Stimulated activated CD8-positive, alpha-beta memory T cell treated with anti-CD3 and anti-CD28 coated beads, Interleukin-12 subunit alpha, Interleukin-12 subunit beta, amount 100 ng/mL, for 24 hours (primary cell): Measurements from ENCODE around the gene PFN3.
"Not testable (repeated sequence)": the region's sequence is repeated elsewhere in the genome, so short reads cannot be mapped to it uniquely, and the experiment has no call there.

Source experiments
- DNase-seq: peaks from one replicate; pipeline ENCODE4 v3.0.0-alpha.2; 2020; ENCODE audit errors: extremely low read depth

The PFN3 gene

DNA sequence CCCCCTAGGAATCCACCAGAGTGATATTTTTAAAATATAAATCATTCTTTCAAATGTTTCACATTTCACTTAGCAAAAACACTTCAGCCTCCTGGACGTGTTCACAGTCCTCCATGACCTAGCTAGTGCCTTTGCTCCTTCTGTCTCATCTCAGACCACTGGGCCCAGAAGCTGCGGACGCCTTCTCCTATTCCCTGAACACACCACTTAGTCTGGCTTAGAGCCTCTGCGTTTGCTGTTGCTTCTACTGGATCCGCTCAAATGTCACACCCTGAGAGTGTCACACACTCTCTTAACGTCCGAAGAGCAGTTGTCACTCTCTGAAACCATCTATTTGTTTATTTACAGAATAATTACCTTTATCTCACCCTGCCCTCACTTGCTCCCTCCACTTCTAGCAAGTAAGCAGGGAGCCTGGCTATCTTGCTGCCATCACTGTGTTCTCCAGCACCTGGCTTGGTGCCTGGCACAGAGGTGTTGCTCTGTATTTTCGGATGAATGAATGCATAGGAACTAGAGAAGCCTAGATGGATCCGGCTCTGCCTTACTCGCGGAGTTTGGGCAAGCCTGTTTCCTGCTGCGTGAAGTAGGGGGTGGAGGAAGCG lies 24.8 kb upstream of the PFN3 start:
- DNase-seq = no peak

GRCh38 chr5:177423671-177424070 lies 23.2 kb upstream of the PFN3 start:
- no peak for DNase-seq

DNA sequence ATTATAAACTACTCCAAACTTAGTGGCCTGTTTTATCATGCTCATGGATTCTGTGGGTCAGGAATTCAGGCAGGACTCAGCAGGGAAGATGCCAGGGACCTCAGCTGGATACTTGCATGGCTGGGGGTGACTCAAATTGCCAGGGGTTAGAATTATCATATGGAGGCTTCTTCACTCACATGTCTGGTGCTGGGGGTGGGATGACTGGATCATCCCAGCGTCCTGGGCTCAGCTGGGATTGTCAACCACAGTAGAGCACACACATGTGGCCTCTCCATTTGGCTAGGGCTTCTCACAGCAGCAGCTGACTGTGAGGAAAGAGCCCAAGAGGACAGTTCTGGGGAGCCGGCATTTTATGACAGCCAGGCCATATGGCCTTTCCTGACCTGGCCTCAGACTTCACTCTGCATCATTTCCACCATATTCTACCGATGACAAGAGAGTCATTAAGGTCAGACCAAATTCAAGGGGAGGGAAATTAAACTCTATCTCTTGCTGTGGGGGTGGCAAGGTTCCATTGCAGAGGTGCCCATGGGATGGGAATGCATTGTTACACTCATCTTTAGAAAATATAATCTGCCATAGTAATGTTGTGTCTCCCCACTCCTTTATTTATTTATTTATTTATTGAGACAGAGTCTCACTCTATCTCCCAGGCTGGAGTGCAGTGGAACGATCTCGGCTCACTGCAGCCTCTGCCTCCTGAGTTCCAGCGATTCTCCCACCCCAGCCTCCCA lies 20.8 kb upstream of the PFN3 start:
- no peak for DNase-seq

DNA sequence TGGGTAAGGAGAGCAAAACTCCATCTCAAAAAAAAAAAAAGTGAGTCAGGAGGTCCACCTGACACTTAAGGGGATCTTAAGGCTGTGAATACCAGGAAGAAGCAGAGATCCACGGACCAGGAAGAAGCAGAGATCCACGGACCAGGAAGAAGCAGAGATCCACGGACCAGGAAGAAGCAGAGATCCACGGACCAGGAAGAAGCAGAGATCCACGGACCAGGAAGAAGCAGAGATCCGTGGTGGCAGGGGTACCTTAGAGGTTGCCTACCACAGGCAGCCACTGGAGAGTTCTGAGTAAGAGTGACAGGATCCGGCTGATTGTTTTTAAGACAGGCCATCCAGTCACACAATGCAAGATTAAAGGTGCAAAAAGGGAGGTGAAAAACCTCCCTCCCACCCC lies 20.0 kb upstream of the PFN3 start:
- DNase-seq = not testable (repeated sequence)

DNA sequence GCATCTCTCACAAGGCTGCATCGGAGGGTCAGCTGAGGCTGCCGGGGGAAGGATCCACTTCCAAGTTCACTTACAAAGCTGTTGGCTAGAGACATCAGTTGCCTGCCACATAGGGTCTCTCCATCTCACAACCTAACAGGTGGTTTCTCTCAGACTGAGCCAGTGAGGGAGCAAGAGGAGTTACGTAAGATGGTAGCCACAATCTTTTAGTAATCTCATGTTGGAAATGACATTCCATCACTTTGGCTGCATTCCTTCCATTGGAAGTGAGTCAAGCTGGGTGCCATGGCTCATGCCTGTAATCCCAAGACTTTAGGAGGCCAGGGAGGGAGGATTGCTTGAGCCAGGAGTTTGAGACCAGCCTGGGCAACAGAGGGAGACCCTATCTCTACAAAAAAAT lies 18.6 kb upstream of the PFN3 start:
- no peak for DNase-seq

- not testable (repeated sequence) for DNase-seq
Observed at GRCh38 chr5:177417081-177417480, 16.6 kb upstream of the PFN3 start.

DNA sequence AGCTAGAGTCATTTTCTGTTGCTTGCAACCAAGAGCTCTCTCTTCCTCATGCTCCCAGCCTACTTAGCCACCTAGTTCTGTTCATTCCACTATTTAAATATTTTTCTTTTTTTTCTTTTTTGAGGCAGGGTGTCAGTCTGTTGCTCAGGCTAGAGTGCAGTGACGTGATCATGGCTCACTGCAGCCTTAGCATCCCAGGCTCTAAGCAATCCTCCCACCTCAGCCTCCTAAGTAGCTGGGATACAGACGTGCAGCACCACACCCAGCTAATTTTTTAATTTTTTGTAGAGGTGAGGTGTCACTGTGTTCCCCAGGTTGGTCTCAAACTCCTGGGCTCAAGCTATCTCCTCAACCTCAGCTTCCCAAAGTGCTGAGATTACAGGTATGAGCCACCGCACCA lies 14.0 kb upstream of the PFN3 start:
- no peak for DNase-seq

DNA sequence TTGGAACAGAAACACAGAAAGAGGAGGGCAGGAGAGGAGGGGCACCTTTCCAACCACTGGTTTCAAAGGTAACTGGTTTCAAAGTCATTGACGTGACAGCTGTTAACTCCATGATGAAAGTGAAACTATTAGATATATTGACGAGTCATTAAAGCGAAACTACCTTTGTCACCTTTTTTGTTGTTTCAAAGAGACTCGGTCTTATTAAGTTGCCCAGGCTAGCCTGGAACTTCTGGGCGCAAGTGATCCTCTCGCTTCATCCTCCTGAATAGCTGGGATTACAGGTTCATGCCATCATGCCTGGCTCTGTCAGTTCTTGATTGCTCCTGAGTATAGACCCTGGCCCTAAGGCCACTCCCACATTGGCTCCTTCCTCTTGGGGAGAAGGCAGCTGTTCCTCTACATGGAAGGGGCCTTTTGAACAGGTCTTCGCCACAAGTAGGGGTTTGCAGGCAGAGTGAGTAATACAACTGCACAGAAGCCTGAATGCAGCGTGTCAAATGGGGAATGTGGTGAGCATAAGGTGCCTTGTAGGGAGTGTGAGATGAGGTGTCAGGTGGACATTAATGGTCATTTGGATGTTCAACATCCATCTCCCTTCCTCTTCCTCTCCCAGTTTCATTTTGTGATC lies 12.3 kb upstream of the PFN3 start:
- DNase-seq = no peak

- DNase-seq = no peak
Observed at GRCh38 chr5:177410575-177410974, 10.1 kb upstream of the PFN3 start.

GRCh38 chr5:177409043-177409801 lies 8.8 kb upstream of the PFN3 start, which contains the start of gene F12:
Gene F12 (minus strand): TSS chr5:177409564. CDS start chr5:177409527, 37 bp downstream.
- no peak for DNase-seq

DNA sequence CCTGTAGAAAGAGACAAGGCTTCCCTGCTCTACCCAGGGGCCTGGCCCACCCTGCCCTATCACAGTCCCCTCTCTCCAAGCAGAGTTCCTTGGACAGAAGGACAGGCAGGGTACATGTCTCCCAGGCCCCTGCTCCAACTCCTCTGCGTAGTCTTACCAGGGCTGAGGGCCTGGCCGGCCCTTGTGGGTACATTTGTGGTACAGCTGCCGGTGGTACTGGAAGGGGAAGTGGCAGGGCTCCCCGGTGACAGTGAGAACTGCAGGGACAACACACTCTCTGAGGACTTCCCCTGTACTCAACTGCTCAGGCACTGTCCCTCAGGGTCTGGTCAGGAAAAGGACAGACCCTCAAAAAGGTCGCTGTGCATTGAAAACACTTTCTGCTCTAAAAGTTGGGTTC lies 5.3 kb upstream of the PFN3 start:
- no peak for DNase-seq

- DNase-seq = no peak
Observed at GRCh38 chr5:177405312-177405711, 4.9 kb upstream of the PFN3 start.

DNA sequence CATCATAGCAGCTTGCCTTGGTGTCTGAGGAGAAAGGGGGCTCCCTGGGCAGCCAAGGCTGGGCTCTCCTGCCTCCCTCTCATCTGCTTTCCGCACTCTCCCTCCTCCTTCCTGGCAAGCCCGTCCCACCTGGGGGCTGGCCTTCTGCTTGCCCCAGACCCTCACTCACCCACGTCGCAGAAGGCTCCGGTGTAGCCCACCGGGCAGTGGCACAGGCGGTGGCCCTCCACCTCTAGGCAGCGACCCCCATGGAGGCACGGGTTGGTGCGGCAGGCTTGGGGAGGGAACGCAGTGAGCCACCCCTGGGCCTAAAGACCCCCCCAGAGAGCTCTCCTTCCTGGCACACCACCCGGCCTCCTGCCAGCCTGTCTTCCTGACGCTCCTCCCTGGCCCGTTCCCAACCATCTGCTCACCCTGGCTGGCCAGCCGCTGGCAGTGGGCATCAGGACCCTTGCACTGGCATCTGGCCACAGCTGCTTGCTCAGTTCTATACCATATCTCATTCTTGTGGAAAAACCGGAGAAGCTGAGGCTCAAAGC lies 4.2 kb upstream of the PFN3 start:
- DNase-seq = no peak

GRCh38 chr5:177403792-177404640 lies 3.6 kb upstream of the PFN3 start:
- peak; percentile 61 for DNase-seq

DNA sequence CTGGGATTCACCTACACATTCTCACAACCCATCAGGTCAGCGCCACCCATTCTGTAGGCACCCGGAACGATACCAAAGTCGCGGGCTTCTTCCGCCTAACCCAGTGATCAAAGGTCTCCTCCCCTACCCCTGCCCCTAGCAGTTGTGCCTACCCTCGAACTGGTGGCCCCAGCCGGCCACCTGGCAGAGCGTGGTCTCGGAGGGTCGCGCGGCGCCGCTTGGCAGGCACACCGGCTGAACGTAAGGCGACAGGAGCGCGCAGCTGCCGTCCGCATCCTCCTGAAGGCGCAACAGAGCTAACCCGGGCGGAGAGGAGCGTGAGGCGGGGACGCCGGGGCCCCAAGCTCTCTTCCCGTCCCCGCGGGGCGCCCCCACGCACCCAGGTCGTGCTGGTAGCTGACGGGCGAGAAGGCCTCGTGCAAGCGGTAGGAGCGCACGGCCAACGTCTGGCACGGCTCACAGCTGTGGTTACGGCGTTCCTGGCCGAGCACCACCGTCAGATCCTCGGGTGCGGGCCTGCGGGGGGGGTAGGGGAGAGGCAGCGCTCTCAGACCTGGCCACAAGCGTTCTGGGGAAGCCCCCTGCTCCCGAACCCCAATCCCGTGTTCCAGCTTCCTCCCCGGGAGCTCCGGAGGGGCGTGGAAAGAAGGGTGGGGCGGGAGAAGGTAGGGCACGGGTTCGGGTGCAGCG lies 2.8 kb upstream of the PFN3 start:
- DNase-seq = no peak

GRCh38 chr5:177402271-177403043 lies 2.0 kb upstream of the PFN3 start:
- DNase-seq = no peak

- no peak for DNase-seq
Observed at GRCh38 chr5:177397875-177398390, 2.5 kb downstream of the PFN3 start.

GRCh38 chr5:177396807-177397206 lies 3.7 kb downstream of the PFN3 start:
- no peak for DNase-seq

- no peak for DNase-seq
Observed at GRCh38 chr5:177396078-177396477, 4.4 kb downstream of the PFN3 start.

DNA sequence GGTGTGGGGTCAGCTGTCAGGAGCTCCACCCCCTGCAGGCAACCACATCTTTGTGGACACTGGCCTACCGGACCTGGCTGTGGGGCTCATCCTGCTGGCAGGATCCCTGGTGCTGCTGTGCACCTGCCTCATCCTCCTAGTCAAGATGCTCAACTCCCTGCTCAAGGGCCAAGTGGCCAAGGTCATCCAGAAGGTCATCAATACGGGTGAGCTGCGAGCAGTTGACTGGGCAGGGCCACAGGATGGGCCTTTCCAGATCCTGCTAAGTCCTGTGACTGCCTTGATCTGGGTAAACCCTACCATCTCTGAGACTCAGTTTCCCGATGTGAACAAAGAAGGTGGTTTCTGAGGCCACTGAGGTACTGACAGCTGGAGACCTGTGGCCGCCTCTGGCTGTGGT lies 6.5 kb downstream of the PFN3 start:
- no peak for DNase-seq
